Measurements from ENCODE around the gene WASHC2C. TPM values are rescaled to one million over a fixed set of nuclear protein-coding genes. Genes with fewer than 3 reads are reported as not detected.
"Not testable (repeated sequence)": the region's sequence is repeated elsewhere in the genome, so short reads cannot be mapped to it uniquely, and the experiment has no call there.

Gene WASHC2C, protein sequence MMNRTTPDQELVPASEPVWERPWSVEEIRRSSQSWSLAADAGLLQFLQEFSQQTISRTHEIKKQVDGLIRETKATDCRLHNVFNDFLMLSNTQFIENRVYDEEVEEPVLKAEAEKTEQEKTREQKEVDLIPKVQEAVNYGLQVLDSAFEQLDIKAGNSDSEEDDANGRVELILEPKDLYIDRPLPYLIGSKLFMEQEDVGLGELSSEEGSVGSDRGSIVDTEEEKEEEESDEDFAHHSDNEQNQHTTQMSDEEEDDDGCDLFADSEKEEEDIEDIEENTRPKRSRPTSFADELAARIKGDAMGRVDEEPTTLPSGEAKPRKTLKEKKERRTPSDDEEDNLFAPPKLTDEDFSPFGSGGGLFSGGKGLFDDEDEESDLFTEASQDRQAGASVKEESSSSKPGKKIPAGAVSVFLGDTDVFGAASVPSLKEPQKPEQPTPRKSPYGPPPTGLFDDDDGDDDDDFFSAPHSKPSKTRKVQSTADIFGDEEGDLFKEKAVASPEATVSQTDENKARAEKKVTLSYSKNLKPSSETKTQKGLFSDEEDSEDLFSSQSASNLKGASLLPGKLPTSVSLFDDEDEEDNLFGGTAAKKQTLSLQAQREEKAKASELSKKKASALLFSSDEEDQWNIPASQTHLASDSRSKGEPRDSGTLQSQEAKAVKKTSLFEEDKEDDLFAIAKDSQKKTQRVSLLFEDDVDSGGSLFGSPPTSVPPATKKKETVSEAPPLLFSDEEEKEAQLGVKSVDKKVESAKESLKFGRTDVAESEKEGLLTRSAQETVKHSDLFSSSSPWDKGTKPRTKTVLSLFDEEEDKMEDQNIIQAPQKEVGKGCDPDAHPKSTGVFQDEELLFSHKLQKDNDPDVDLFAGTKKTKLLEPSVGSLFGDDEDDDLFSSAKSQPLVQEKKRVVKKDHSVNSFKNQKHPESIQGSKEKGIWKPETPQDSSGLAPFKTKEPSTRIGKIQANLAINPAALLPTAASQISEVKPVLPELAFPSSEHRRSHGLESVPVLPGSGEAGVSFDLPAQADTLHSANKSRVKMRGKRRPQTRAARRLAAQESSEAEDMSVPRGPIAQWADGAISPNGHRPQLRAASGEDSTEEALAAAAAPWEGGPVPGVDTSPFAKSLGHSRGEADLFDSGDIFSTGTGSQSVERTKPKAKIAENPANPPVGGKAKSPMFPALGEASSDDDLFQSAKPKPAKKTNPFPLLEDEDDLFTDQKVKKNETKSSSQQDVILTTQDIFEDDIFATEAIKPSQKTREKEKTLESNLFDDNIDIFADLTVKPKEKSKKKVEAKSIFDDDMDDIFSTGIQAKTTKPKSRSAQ (N-terminal part only)
- total RNA-seq (10 to 100 TPM; 62.9 to 69.3 TPM), total RNA-seq (25.7 to 112 (median 78.1) reads per million in 172 experiments)
- polyA plus RNA-seq (2013, experiment 1 of 2) = 53.9 TPM
- polyA plus RNA-seq (2013, experiment 2 of 2) = 51.6 TPM

DNA sequence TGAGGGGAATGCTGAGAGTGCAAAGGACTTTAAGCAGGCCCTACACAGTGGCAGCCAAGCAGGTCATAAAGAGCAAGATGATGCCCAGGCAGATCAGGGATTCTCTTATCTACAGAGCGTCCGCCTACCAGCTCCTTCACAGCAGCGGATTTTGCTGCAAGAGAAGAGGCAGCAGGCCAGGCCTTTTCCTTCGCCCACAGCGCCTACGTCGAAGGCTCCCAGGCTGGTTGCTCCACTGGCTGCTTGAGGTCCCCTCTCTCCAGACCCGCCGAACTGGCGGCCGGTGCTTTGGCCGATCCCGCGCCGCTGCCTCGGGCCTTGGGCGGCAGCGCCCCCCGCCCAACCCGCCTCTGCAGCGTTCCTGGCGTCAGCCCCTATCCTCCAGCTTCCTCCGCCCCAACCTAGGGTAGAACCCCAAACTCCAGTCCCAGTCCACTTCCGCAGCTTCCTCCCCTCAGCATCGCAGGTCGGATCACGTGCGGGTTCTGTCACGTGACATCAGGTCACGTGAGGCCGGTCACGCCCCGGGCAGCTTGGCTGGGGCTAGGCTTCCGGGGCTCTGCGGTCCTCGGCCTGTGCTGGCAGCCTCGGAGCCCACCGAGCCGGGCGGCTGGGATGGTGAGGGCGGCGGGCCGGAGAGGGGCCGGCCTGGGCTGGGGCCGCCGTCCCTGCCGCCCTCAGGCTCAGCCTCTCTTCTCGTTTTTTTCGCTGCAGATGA lies at the start of gene WASHC2C:
Gene WASHC2C (plus strand): TSS at position 564 of the 718 bp plus-strand sequence. CDS start 52 bp downstream, at position 616.
- Mint-ChIP-seq H3K27ac (peak within 1 kb of the TSS; percentile 97), H3K4me3 (peak within 1 kb of the TSS; percentile 93), H3K36me3 (ENCODE audit: low read depth) (peaks cover 23% of the 10 kb centered on the region), H3K4me1 (ENCODE audit: low read depth) (peaks cover 22% of the 10 kb centered on the region)
- H3K27me3 Mint-ChIP-seq; H3K36me3 ChIP-seq (ENCODE audit: insufficient read depth, low read length); H3K9me3 Mint-ChIP-seq; H3K9me3 ChIP-seq (ENCODE audit: control insufficient read depth in 1 of 2, insufficient read depth in 1 of 2, low read length in 2 of 2); H3K27me3 ChIP-seq (ENCODE audit: control insufficient read depth in 1 of 2, insufficient read depth in 2 of 2, low read length in 2 of 2); CTCF ChIA-PET: not testable (repeated sequence)
- intact Hi-C loops (cut with DNase I, micrococcal nuclease) = loop anchor here (5.0 kb wide), 2 partner anchors 55 to 260 kb away; partner anchors contain the start of gene ZFAND4 (in 1 of the 2)
- Histone ChIP-seq H3K4me1 (ENCODE audit: insufficient read depth, low read length) (peaks cover 18% of the 10 kb centered on the region), H3K27ac (ENCODE audit: low read depth in 1 of 2, low read length in 2 of 2) (peak within 1 kb of the TSS; percentile 55 to 56), H3K4me3 (ENCODE audit: low read length) (peak within 1 kb of the TSS; percentile 55)
- ATAC-seq (ENCODE audit: poor library complexity) (peak; percentile 95), DNase-seq (peak; percentile 86 to 100 (median 96))
- POLR2A ChIA-PET = interaction anchor here (0.6 to 1.3 kb wide), 4 partner anchors 12 to 340 kb away, joined by 3 to 7 read pairs (median 4); partner anchors contain the start of gene ZFAND4

DNA sequence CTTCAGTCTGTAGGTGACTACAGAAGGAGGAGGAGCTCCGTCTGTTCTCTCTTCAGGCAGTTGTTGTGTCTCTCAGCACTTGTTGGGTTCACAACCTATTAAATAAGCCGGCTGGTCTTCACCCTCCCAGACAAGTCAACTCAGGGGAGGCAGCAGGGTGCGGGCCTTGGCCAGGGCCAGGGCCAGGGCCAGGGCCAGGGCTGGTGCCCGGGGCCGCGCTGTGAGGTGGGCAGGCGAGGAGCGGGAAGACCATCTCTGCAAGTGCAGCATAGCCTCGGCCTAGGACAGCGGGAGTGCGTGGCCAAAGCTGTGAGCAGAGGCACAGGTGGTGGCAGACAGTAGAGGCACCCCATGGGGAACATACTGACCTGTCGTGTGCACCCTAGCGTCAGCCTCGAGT lies 48.6 kb upstream of the WASHC2C start:
- not testable (repeated sequence) for ATAC-seq (ENCODE audit: poor library complexity)
- intact Hi-C loops (cut with DNase I, micrococcal nuclease) = loop anchor here in 1 of 2 experiments (10.0 kb wide), 1 partner anchor 434 kb away; no protein-coding TSS in a partner anchor

DNA sequence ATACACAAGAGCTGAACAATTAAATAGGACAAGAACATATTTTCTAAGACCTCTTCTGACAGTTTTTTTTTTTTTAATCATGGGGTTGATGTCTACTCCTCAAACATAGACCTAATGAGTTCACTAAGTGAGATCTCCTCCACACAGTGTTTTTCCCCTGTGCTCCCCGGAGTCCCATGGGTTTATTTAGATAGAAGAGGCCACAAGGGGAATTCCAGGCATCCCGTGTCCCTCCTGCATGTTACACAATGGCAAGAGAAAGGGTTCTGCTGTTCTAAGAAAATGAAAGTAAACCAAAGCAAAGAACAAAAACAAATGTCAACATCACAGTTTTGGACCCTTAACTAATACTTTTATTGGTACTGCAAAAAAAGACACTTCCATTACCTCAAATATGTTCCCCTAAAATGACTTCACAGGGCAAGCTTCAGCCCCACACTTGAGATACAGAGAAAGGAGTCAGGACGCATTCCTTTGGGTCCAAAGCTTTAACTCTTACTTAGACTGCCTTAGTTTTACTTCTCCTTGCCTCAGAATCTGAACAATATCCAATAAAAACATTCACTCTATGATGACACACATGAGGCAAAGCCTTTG lies 16.8 kb upstream of the WASHC2C start:
- H3K4me1 ChIP-seq (ENCODE audit: insufficient read depth, low read length); H3K4me3 Mint-ChIP-seq; H3K9me3 ChIP-seq (ENCODE audit: control insufficient read depth in 1 of 2, insufficient read depth in 1 of 2, low read length in 2 of 2); CTCF ChIA-PET; H3K36me3 ChIP-seq (ENCODE audit: insufficient read depth, low read length); H3K4me1 Mint-ChIP-seq (ENCODE audit: low read depth); H3K9me3 Mint-ChIP-seq; H3K4me3 ChIP-seq (ENCODE audit: low read length); H3K27ac Mint-ChIP-seq; ATAC-seq (ENCODE audit: poor library complexity); H3K27me3 Mint-ChIP-seq; DNase-seq; POLR2A ChIA-PET; intact Hi-C loops (cut with DNase I, micrococcal nuclease); H3K27ac ChIP-seq (ENCODE audit: low read depth in 1 of 2, low read length in 2 of 2); H3K27me3 ChIP-seq (ENCODE audit: control insufficient read depth in 1 of 2, insufficient read depth in 2 of 2, low read length in 2 of 2): not testable (repeated sequence)
- peaks cover 16% of the 10 kb centered on the region for H3K36me3 Mint-ChIP-seq (ENCODE audit: low read depth)

More for the DNA sequence above, 48.6 kb upstream of the WASHC2C start:
- H3K9me3 Mint-ChIP-seq; H3K4me1 ChIP-seq (ENCODE audit: insufficient read depth, low read length); H3K36me3 Mint-ChIP-seq (ENCODE audit: low read depth); H3K9me3 ChIP-seq (ENCODE audit: control insufficient read depth in 1 of 2, insufficient read depth in 1 of 2, low read length in 2 of 2); H3K27me3 ChIP-seq (ENCODE audit: control insufficient read depth in 1 of 2, insufficient read depth in 2 of 2, low read length in 2 of 2); H3K27ac ChIP-seq (ENCODE audit: low read depth in 1 of 2, low read length in 2 of 2); POLR2A ChIA-PET; H3K36me3 ChIP-seq (ENCODE audit: insufficient read depth, low read length); H3K27ac Mint-ChIP-seq; DNase-seq; H3K4me1 Mint-ChIP-seq (ENCODE audit: low read depth); CTCF ChIA-PET; H3K27me3 Mint-ChIP-seq; H3K4me3 Mint-ChIP-seq; H3K4me3 ChIP-seq (ENCODE audit: low read length): not testable (repeated sequence)

DNA sequence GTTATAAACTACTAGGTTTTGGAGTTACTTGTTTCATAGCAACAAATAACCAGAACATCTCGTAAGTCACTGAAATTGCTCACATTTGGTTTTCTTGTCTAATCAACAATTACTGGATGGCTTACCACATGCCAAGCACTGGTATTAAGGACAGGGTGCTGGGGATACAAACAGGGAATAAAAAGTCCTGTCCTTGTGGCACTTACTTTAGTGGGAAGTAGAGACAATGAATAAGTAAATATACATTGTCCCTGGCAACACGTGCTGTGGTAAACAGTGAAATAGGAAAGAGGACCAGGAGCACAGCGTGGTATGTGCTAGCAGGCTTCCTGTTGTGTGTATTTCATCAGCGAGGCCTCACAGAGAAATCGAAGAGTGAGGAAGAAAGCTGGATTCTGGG lies 15.8 kb upstream of the WASHC2C start:
- H3K4me3 ChIP-seq (ENCODE audit: low read length); DNase-seq; H3K27ac Mint-ChIP-seq; H3K4me1 Mint-ChIP-seq (ENCODE audit: low read depth); H3K27me3 Mint-ChIP-seq; H3K27ac ChIP-seq (ENCODE audit: low read depth in 1 of 2, low read length in 2 of 2); H3K9me3 ChIP-seq (ENCODE audit: control insufficient read depth in 1 of 2, insufficient read depth in 1 of 2, low read length in 2 of 2); H3K36me3 ChIP-seq (ENCODE audit: insufficient read depth, low read length); H3K4me3 Mint-ChIP-seq; intact Hi-C loops (cut with DNase I, micrococcal nuclease); H3K4me1 ChIP-seq (ENCODE audit: insufficient read depth, low read length); POLR2A ChIA-PET; CTCF ChIA-PET; H3K9me3 Mint-ChIP-seq; ATAC-seq (ENCODE audit: poor library complexity); H3K27me3 ChIP-seq (ENCODE audit: control insufficient read depth in 1 of 2, insufficient read depth in 2 of 2, low read length in 2 of 2): not testable (repeated sequence)
- peaks cover 20% of the 10 kb centered on the region for H3K36me3 Mint-ChIP-seq (ENCODE audit: low read depth)

DNA sequence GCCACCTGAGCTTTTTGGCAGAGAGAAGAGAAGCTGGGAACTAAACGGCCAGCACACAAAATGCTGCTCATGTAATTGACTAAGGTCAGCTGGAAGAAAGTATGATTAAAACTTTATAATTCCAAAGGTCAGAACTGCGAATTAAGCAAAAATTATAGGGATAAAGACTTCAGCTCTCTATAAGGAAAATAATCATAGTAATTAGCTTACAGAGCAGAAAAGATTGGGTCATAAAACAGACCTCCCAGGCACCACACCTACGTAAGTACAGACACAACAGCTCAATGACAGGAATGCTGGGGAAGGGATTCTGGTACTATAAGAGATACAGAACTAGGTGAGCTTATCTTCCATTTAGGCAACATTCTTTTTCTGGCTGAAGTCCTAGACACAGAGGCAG lies 10.0 kb upstream of the WASHC2C start:
- H3K4me3 ChIP-seq (ENCODE audit: low read length) = not testable (repeated sequence)

DNA sequence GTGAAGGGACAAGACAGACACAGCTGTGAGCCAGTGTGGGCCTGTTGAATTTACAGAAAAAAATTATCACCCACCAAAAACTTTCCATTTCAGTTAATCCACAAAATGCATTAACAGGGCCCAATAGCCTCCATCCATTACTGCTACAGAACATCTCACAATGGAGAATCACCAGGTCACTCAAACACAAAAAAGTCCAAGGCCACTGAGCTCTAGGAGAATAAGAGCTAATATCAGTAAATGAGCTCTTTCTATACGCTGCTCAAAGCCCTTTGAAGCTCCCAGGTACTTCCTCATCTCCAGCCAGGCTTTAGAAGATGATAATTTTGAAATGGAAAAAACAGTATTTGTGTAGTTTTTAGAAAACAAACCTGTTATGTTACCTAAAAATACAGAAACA lies 9.4 kb upstream of the WASHC2C start:
- ATAC-seq (ENCODE audit: poor library complexity); H3K4me3 Mint-ChIP-seq: not testable (repeated sequence)

More for the DNA sequence above, 10.0 kb upstream of the WASHC2C start:
- intact Hi-C loops (cut with DNase I, micrococcal nuclease); H3K4me1 Mint-ChIP-seq (ENCODE audit: low read depth); H3K9me3 ChIP-seq (ENCODE audit: control insufficient read depth in 1 of 2, insufficient read depth in 1 of 2, low read length in 2 of 2); POLR2A ChIA-PET; H3K27ac ChIP-seq (ENCODE audit: low read depth in 1 of 2, low read length in 2 of 2); DNase-seq; H3K27ac Mint-ChIP-seq; H3K4me3 Mint-ChIP-seq; CTCF ChIA-PET; H3K9me3 Mint-ChIP-seq; H3K36me3 ChIP-seq (ENCODE audit: insufficient read depth, low read length); H3K4me1 ChIP-seq (ENCODE audit: insufficient read depth, low read length); H3K27me3 Mint-ChIP-seq; H3K27me3 ChIP-seq (ENCODE audit: control insufficient read depth in 1 of 2, insufficient read depth in 2 of 2, low read length in 2 of 2); ATAC-seq (ENCODE audit: poor library complexity): not testable (repeated sequence)
- H3K36me3 Mint-ChIP-seq (ENCODE audit: low read depth) = peaks cover 20% of the 10 kb centered on the region

More for the DNA sequence above, 9.4 kb upstream of the WASHC2C start:
- H3K4me3 ChIP-seq (ENCODE audit: low read length); H3K27ac Mint-ChIP-seq; H3K36me3 ChIP-seq (ENCODE audit: insufficient read depth, low read length); H3K4me1 Mint-ChIP-seq (ENCODE audit: low read depth); H3K27ac ChIP-seq (ENCODE audit: low read depth in 1 of 2, low read length in 2 of 2); intact Hi-C loops (cut with DNase I, micrococcal nuclease); H3K9me3 Mint-ChIP-seq; H3K27me3 ChIP-seq (ENCODE audit: control insufficient read depth in 1 of 2, insufficient read depth in 2 of 2, low read length in 2 of 2); CTCF ChIA-PET; POLR2A ChIA-PET; H3K4me1 ChIP-seq (ENCODE audit: insufficient read depth, low read length); H3K9me3 ChIP-seq (ENCODE audit: control insufficient read depth in 1 of 2, insufficient read depth in 1 of 2, low read length in 2 of 2); DNase-seq; H3K27me3 Mint-ChIP-seq: not testable (repeated sequence)
- H3K36me3 Mint-ChIP-seq (ENCODE audit: low read depth) = peaks cover 20% of the 10 kb centered on the region

Data from CD4-positive, alpha-beta T cell (primary cell).